HUES48 (cell line): ENCODE results near the gene ITGA7.

Source experiments
- H3K27ac ChIP-seq: one replicate; pipeline ENCODE4 v1.7.0; 2013; ENCODE audit warnings: low read depth, low read length, inconsistent platforms
- H3K27me3 ChIP-seq: 2 replicates; pipeline ENCODE4 v1.6.1; 2013; ENCODE audit warnings: mild to moderate bottlenecking, low read length; ENCODE audit not compliant: control insufficient read depth, insufficient read depth
- H3K36me3 ChIP-seq: 2 replicates; pipeline ENCODE4 v1.6.1; 2013; ENCODE audit warnings: low read length; ENCODE audit not compliant: control insufficient read depth, insufficient read depth
- H3K4me1 ChIP-seq: 2 replicates; pipeline ENCODE4 v1.6.1; 2013; ENCODE audit warnings: mild to moderate bottlenecking, low read length; ENCODE audit not compliant: control insufficient read depth, insufficient read depth
- H3K4me3 ChIP-seq: 2 replicates; pipeline ENCODE4 v1.5.1; 2013; ENCODE audit warnings: mild to moderate bottlenecking, low read depth, low read length
- H3K9ac ChIP-seq: 2 replicates; pipeline ENCODE4 v1.6.1; 2013; ENCODE audit warnings: mild to moderate bottlenecking, low read depth, low read length, moderate library complexity
- H3K9me3 ChIP-seq: 2 replicates; pipeline ENCODE4 v1.6.1; 2013; ENCODE audit warnings: low read length; ENCODE audit not compliant: control insufficient read depth, insufficient read depth

The ITGA7 gene

GRCh38 chr12:55741931-55742680, 34.4 kb upstream of the ITGA7 start:
- peak overlapping the region; percentile 43 for H3K27ac ChIP-seq
- no peaks in the 10 kb centered on the region for H3K27me3 ChIP-seq
- peaks cover 36% of the 10 kb centered on the region for H3K4me1 ChIP-seq
- no peaks in the 10 kb centered on the region for H3K9me3 ChIP-seq
- H3K4me3 ChIP-seq = peak overlapping the region; percentile 59
- H3K9ac ChIP-seq = no peak overlapping the region
- 0 out of 2 replicates have a peak, but pooled peaks cover 4% of the 10 kb centered on the region for H3K36me3 ChIP-seq

DNA sequence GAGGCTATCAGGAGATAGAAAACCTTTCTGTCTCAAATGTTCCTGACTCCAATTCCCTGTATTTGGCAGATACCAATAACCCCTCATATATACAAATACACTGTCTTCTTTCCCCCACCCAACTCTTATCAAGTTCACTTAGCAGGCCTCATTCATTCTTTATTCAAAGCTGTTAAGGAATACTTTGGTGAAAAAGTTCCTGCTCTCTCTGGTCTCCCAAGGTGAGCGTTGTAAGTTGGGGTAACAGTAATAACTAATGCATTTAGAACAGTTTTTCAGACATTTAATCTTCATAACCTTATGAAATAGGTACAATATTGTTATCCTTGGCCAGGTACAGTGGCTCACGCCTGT, 31.3 kb upstream of the ITGA7 start:
- Histone ChIP-seq H3K9ac (no peak overlapping the region), H3K27me3 (no peaks in the 10 kb centered on the region), H3K4me3 (no peak overlapping the region), H3K4me1 (peaks cover 22% of the 10 kb centered on the region), H3K9me3 (no peaks in the 10 kb centered on the region), H3K27ac (no peak overlapping the region), H3K36me3 (no peaks in the 10 kb centered on the region)

DNA sequence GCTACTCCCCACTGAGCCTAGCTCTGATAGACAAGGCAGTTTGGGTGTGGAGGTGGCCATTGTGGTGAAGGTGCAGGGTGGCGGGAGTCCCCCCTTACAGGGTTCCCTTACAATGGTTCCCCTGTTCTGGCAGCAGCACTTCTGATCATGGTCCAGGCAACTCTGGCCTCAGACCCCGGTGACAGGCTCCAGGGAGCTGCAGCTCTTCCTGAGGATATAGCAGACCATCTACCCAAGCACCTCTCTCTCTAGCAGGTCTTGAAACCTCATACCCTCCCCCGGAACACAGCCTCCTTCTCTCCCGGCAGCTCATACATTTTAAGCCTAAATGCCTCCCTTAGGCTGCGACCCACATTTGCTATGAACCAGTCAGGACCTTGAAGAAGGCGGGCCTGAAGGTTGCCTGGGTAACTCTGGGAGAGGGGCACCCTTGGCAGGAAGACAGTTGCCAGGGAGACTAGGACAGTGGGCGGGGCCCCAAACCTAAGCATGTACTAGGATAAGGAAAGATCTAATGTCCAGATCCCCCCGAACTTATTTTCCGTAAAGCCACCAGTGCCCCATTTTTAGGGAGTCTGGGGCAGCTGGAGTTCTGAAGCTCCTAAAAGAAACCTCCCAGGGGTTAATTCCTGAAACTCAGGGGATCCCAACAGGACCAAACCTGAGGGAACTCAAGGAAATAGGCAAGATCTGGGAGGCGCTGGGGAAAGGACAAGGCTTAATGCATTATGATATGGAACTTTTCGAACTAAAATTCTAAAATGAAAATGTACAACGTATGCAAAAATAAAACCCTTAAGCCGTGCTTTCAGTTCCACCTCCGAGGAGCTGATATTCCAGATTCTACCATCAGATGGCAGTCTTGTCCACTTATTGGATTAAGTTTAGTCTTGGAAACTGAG, 30.7 kb upstream of the ITGA7 start:
- no peaks in the 10 kb centered on the region for H3K9me3 ChIP-seq
- peaks cover 22% of the 10 kb centered on the region for H3K4me1 ChIP-seq
- H3K9ac ChIP-seq = peak overlapping the region; percentile 35
- H3K36me3 ChIP-seq = no peaks in the 10 kb centered on the region
- peak overlapping the region; percentile 84 for H3K27ac ChIP-seq
- H3K27me3 ChIP-seq = no peaks in the 10 kb centered on the region
- H3K4me3 ChIP-seq = peak overlapping the region; percentile 66

DNA sequence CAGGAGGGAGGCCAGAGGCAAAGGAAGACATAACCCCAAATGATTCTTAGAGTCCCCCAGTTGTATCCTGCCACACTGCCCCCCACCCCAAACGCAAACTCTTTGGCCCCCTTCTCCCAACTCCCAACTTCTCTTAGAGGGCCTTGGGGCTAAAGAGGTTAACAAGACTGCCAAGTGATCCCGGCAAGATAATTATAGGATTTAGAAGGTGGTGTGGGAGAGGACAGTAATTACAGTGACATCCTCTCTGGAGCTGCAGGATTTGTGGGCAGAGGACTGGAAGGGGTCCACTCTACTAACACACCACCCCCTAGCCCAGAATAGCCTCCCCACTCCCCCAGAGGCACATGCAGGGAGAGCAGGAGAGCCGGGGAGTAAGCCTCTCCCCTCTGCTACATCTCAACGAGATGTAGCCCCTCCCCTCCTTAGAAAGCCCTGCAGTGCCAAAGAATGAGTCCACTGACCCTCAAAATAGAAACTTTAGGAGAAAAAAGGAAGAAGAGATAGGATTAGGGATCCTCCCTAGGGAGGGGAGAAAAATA, 29.9 kb upstream of the ITGA7 start:
- Histone ChIP-seq H3K9me3 (no peaks in the 10 kb centered on the region), H3K27me3 (no peaks in the 10 kb centered on the region), H3K36me3 (no peaks in the 10 kb centered on the region), H3K4me1 (peaks cover 22% of the 10 kb centered on the region), H3K27ac (peak overlapping the region; percentile 84), H3K9ac (peak overlapping the region; percentile 35), H3K4me3 (peak overlapping the region; percentile 66)

GRCh38 chr12:55736780-55737580, 29.3 kb upstream of the ITGA7 start:
- peak overlapping the region; percentile 84 for H3K27ac ChIP-seq
- peak overlapping the region; percentile 66; the same call in 1 of the 2 replicates for H3K4me3 ChIP-seq
- no peaks in the 10 kb centered on the region for H3K27me3 ChIP-seq
- no peaks in the 10 kb centered on the region for H3K9me3 ChIP-seq
- H3K36me3 ChIP-seq = no peaks in the 10 kb centered on the region
- H3K9ac ChIP-seq = no peak overlapping the region
- peaks cover 17% of the 10 kb centered on the region for H3K4me1 ChIP-seq

GRCh38 chr12:55736076-55736475, 28.4 kb upstream of the ITGA7 start:
- no peak overlapping the region for H3K9ac ChIP-seq
- no peaks in the 10 kb centered on the region for H3K36me3 ChIP-seq
- no peaks in the 10 kb centered on the region for H3K9me3 ChIP-seq
- peaks cover 13% of the 10 kb centered on the region for H3K4me1 ChIP-seq
- no peaks in the 10 kb centered on the region for H3K27me3 ChIP-seq
- H3K4me3 ChIP-seq = no peak overlapping the region
- no peak overlapping the region for H3K27ac ChIP-seq

GRCh38 chr12:55734595-55734994, 26.9 kb upstream of the ITGA7 start:
- no peaks in the 10 kb centered on the region for H3K27me3 ChIP-seq

DNA sequence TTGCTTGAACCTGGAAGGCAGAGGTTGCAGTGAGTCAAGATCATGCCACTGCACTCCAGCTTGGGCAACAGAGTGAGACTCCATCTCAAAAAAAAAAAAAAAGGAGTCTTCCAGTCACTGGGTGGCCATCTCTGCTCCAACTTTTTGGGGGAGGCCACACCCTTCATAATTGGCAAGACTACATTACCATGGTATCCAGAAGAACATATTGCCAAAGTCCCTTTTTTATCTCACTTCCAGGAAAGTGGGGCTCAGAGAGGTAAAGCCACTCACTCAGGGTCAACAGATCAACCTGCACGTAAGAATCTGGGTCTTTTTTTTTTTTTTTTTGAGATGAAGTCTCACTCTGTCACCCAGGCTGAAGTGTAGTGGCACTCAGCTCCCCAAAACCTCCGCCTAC, 26.2 kb upstream of the ITGA7 start:
- H3K27me3 ChIP-seq = no peaks in the 10 kb centered on the region
- no peaks in the 10 kb centered on the region for H3K36me3 ChIP-seq
- H3K27ac ChIP-seq = no peak overlapping the region
- no peak overlapping the region for H3K9ac ChIP-seq
- no peak overlapping the region for H3K4me3 ChIP-seq
- peaks cover 25% of the 10 kb centered on the region for H3K4me1 ChIP-seq
- no peaks in the 10 kb centered on the region for H3K9me3 ChIP-seq

More at GRCh38 chr12:55734595-55734994, 26.9 kb upstream of the ITGA7 start:
- Histone ChIP-seq H3K9me3 (no peaks in the 10 kb centered on the region), H3K4me1 (peaks cover 25% of the 10 kb centered on the region), H3K4me3 (no peak overlapping the region), H3K36me3 (no peaks in the 10 kb centered on the region), H3K9ac (no peak overlapping the region), H3K27ac (no peak overlapping the region)

DNA sequence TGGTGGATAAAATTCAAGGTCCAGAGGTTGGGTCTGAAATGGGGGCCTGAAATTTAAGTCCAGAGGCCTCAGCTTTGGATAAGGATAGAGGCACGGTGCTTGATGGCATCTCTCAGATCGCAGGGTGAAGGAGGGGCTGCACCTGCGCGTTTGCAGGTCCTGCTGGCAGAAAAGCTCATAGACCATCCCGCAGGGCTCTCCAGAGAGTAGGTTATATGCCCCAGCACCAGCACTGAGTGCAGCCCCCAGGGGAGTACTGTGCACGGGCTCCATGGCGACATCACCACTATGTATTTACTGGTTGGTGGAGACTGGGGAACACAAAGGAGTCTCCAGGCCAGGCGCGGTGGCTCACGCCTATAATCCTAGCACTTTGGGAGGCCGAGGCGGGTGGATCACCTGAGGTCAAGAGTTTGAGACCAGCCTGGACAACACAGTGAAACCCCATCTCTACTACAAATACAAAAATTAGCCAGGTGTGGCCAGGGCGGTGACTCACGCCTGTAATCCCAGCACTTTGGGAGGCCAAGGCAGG, 25.4 kb upstream of the ITGA7 start:
- Histone ChIP-seq H3K9ac (no peak overlapping the region), H3K36me3 (no peaks in the 10 kb centered on the region), H3K4me3 (no peak overlapping the region), H3K4me1 (peaks cover 25% of the 10 kb centered on the region), H3K27ac (no peak overlapping the region), H3K9me3 (no peaks in the 10 kb centered on the region), H3K27me3 (no peaks in the 10 kb centered on the region)

- Histone ChIP-seq H3K4me3 (no peak overlapping the region), H3K27ac (no peak overlapping the region), H3K9me3 (no peaks in the 10 kb centered on the region), H3K4me1 (peaks cover 21% of the 10 kb centered on the region), H3K27me3 (no peaks in the 10 kb centered on the region), H3K36me3 (0 out of 2 replicates have a peak, but pooled peaks cover under 1% of the 10 kb centered on the region), H3K9ac (no peak overlapping the region)
Measured at GRCh38 chr12:55732288-55732687, 24.6 kb upstream of the ITGA7 start.
